KOPT-K1 (cell line): ENCODE results near the gene HELZ.
"Not testable (repeated sequence)": the region's sequence is repeated elsewhere in the genome, so short reads cannot be mapped to it uniquely, and the experiment has no call there.

ENCODE experiments used
- H3K27ac ChIP-seq: fragments of 200-600 bp; sonication (generic); 2 replicates; pipeline ENCODE4 v1.5.1; 2016; ENCODE audit warnings: antibody characterized with exemption, mild to moderate bottlenecking, low read depth, low read length; ENCODE audit not compliant: poor library complexity, severe bottlenecking
- H3K36me3 ChIP-seq: fragments of 200-600 bp; sonication (generic); 2 replicates; pipeline ENCODE4 v1.5.1; 2017; ENCODE audit warnings: antibody characterized with exemption, mild to moderate bottlenecking, low read length, moderate library complexity; ENCODE audit not compliant: insufficient read depth
- H3K9me3 ChIP-seq: fragments of 200-600 bp; sonication (generic); 2 replicates; pipeline ENCODE4 v1.5.1; 2017; ENCODE audit warnings: antibody characterized with exemption, low read length, mild to moderate bottlenecking; ENCODE audit not compliant: insufficient read depth, poor library complexity, severe bottlenecking

HELZ gene

GRCh38 chr17:67197023-67197422 is 48.0 kb downstream of the HELZ start:
- Histone ChIP-seq H3K9me3 (peaks cover 18% of the 10 kb centered on the region), H3K36me3 (peaks cover 87% of the 10 kb centered on the region)
- H3K27ac ChIP-seq, result not testable (repeated sequence)

- Histone ChIP-seq H3K9me3 (peaks cover 18% of the 10 kb centered on the region), H3K36me3 (peaks cover 84% of the 10 kb centered on the region)
Observed at GRCh38 chr17:67196422-67196821, 48.6 kb downstream of the HELZ start.

GRCh38 chr17:67194134-67194533 is 50.9 kb downstream of the HELZ start:
- Histone ChIP-seq H3K27ac (no peak overlapping the region), H3K36me3 (peaks cover 81% of the 10 kb centered on the region), H3K9me3 (peaks cover 18% of the 10 kb centered on the region)

More at GRCh38 chr17:67196422-67196821, 48.6 kb downstream of the HELZ start:
- H3K27ac ChIP-seq, result no peak overlapping the region

GRCh38 chr17:67187927-67188326 is 57.1 kb downstream of the HELZ start:
- Histone ChIP-seq H3K27ac (no peak overlapping the region), H3K36me3 (peaks cover 73% of the 10 kb centered on the region), H3K9me3 (no peaks in the 10 kb centered on the region)

GRCh38 chr17:67186782-67187181 is 58.2 kb downstream of the HELZ start:
- Histone ChIP-seq H3K27ac (no peak overlapping the region), H3K36me3 (peaks cover 83% of the 10 kb centered on the region), H3K9me3 (no peaks in the 10 kb centered on the region)

GRCh38 chr17:67183531-67183930 is 61.5 kb downstream of the HELZ start:
- peaks cover 69% of the 10 kb centered on the region for H3K36me3 ChIP-seq
- no peak overlapping the region for H3K27ac ChIP-seq
- H3K9me3 ChIP-seq, result no peaks in the 10 kb centered on the region

- Histone ChIP-seq H3K36me3 (peaks cover 67% of the 10 kb centered on the region), H3K9me3 (no peaks in the 10 kb centered on the region), H3K27ac (no peak overlapping the region)
Observed at GRCh38 chr17:67181825-67182224, 63.2 kb downstream of the HELZ start.

- H3K27ac ChIP-seq, result no peak overlapping the region
- H3K36me3 ChIP-seq, result peaks cover 70% of the 10 kb centered on the region
- H3K9me3 ChIP-seq, result no peaks in the 10 kb centered on the region
Observed at GRCh38 chr17:67180275-67180674, 64.7 kb downstream of the HELZ start.

GRCh38 chr17:67178555-67178954 is 66.4 kb downstream of the HELZ start:
- Histone ChIP-seq H3K27ac (no peak overlapping the region), H3K9me3 (no peaks in the 10 kb centered on the region), H3K36me3 (peaks cover 80% of the 10 kb centered on the region)

- no peak overlapping the region for H3K27ac ChIP-seq
- no peaks in the 10 kb centered on the region for H3K9me3 ChIP-seq
- H3K36me3 ChIP-seq, result peaks cover 78% of the 10 kb centered on the region
Observed at GRCh38 chr17:67177732-67178131, 67.3 kb downstream of the HELZ start.

GRCh38 chr17:67174190-67174589 is 70.8 kb downstream of the HELZ start:
- H3K36me3 ChIP-seq, result peaks cover 87% of the 10 kb centered on the region
- H3K27ac ChIP-seq, result no peak overlapping the region
- no peaks in the 10 kb centered on the region for H3K9me3 ChIP-seq

GRCh38 chr17:67171560-67171959 is 73.4 kb downstream of the HELZ start:
- H3K9me3 ChIP-seq, result no peaks in the 10 kb centered on the region
- no peak overlapping the region for H3K27ac ChIP-seq
- H3K36me3 ChIP-seq, result peaks cover 84% of the 10 kb centered on the region

- H3K9me3 ChIP-seq, result no peaks in the 10 kb centered on the region
- H3K27ac ChIP-seq, result no peak overlapping the region
- peaks cover 85% of the 10 kb centered on the region for H3K36me3 ChIP-seq
Observed at GRCh38 chr17:67168496-67168895, 76.5 kb downstream of the HELZ start.

- Histone ChIP-seq H3K27ac (no peak overlapping the region), H3K9me3 (no peaks in the 10 kb centered on the region), H3K36me3 (peaks cover 91% of the 10 kb centered on the region)
Observed at GRCh38 chr17:67165201-67165600, 79.8 kb downstream of the HELZ start.

- Histone ChIP-seq H3K27ac (no peak overlapping the region), H3K9me3 (no peaks in the 10 kb centered on the region), H3K36me3 (peaks cover 91% of the 10 kb centered on the region)
Observed at GRCh38 chr17:67164302-67164701, 80.7 kb downstream of the HELZ start.

GRCh38 chr17:67162771-67163170 is 82.2 kb downstream of the HELZ start:
- H3K27ac ChIP-seq, result no peak overlapping the region
- H3K9me3 ChIP-seq, result no peaks in the 10 kb centered on the region
- peaks cover 91% of the 10 kb centered on the region for H3K36me3 ChIP-seq

- no peak overlapping the region for H3K27ac ChIP-seq
- H3K36me3 ChIP-seq, result peaks cover 89% of the 10 kb centered on the region
Observed at GRCh38 chr17:67161573-67161972, 83.4 kb downstream of the HELZ start.

More at GRCh38 chr17:67161573-67161972, 83.4 kb downstream of the HELZ start:
- peaks cover 5% of the 10 kb centered on the region for H3K9me3 ChIP-seq
